ENCODE data around the gene LAMA2.

Gene LAMA2

DNA sequence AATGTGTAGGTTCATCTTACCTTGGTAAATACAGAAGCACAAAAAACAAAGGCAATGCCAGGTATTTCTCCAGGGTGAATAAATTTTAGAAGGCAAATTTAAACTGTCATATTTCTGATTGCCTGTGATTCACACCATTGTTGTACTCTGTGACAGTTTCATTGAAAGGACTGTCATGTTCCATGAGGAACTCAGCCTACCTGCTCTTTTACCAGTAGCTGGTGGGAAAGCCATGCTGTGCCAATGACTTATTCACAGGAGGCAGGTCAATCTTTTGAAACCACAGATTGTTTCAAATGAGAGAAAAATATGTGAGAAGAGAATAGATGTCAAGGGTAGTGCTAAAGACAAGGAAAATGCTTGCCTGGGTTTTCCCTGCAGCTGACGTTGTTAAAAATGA lies 206.4 kb downstream of the LAMA2 start:
- no peak for DNase-seq

DNA sequence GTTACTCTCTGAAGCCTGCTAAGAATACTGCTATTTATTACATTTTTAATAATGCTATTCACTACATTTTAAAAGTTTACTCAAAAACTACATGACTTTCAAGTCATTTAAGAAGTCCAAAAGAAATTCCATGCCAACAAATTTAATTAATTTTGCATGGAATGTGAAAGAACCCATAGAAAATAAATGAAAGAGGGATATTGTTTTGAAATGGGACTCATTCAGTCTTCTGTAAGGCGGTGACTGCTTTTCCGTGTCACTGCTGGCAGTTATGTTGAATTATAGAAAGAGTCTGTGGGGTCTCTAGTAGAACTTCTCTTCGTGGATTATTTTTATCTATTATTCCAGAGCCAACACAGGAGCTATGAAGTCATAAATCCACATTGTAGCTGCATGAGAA lies 211.2 kb downstream of the LAMA2 start:
- DNase-seq, result no peak

DNA sequence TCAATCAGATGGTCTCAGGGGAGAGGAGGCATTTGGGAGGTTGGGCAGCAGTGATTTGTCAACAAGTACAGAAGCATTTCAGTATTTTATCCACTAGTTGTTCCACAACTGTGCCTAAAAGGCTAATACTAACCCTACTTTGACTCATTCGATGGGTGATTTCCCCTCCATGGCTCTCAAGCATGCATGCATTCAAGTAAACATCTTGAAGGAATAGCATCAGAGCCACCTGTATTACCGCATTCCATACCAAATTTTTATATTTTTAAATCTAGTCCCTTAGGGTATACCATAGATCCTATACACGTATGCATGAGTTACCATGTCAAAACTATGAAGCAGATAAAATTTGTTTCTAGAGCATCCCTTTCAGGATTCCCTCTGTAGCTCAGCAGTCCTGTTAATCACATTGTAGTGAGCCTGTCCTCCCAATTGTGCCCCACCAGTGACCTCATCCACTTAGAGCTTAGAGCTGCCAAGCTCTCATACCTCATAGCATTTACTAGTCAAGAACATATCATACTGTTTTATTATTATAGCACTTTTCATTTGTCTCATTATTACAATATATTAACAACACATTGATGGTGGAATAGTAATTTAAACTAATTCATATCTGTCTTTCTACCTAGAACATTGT lies 213.8 kb downstream of the LAMA2 start:
- no peak for DNase-seq

DNA sequence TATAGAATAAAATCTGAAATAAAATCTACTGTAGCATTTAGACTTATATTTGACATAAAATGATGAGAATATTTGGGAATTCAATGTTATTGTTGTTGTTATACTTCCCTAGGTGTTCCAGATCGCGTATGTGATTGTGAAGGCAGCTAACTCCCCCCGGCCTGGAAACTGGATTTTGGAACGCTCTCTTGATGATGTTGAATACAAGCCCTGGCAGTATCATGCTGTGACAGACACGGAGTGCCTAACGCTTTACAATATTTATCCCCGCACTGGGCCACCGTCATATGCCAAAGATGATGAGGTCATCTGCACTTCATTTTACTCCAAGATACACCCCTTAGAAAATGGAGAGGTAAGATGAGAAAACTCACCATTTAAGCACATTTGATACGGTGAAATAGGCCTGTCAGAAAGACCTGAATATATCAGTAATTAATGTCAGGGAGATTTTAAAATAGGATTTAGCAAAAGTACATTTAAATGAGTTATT lies 215.2 kb downstream of the LAMA2 start:
- no peak for DNase-seq

DNA sequence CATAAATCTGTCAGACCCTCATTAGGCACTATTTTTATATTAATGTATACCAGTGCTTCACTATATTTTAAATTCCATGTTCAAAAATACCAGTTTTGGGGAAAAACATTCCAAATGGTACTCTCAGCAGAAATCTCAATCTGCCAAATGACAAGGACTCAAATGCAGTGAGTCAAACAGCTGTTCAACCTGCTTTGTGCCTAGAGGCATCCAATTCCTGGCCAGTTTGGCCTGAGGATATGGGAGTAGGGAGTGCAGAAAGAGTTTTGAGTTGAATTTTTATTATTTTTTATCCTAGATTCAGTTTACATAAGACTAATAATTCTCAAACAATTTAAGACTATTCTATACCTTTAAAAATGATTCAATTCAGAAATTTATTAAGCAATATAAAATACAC lies 216.8 kb downstream of the LAMA2 start:
- DNase-seq, result no peak

DNA sequence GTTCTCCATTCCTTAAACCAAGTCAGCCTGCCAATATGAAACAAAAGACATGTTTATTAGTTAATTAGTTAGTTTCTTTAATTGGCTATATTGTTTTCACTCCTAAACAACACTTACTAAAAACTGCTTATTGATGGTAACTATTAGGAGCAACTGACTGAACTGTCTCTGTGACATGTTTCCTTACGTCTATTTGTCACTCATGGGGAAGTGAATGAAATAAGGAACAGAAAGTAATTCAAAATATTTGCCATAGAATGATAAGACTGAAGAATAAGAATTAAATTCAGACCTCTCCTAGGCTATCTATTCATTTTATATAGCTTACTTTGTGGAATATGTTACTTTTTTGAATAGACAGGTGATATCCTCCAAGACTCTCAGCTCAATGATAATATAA lies 217.2 kb downstream of the LAMA2 start:
- DNase-seq, result no peak

DNA sequence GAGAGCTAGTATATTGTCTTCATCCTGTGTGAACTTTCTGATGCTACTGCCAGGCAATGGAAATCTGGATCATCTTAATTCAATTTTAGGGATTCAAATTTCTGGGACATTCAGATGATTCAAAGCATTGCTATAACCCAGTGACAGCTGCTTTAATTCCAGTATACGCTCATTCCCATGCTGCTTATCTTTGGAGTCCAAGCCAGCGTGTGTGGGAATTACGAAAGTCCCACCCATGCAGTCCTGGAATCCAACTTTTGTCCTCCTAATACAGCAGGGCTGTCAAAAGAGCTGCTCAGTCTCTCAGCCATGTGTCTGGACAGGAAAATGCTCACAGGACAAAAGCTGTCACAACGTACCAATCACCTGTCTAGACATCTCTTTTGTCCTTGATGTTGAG lies 219.8 kb downstream of the LAMA2 start:
- DNase-seq, result no peak

DNA sequence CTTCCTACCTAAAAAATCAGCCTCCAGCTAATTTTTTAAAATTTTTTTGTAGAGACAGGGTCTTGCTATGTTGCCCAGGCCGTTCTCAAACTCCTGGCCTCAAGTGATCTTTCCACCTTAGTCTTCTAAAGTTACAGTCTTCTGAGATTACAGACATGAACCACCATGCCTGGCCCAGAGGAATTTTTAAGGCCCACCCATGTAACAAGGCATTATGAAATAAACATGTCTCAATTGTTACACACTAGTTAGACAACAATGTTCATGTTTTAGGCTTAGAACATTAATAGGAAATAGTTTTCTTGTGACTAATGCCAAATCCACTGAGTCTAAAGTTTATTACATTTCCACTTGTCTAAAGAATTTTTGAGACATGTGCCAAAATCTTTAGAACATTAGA lies 221.2 kb downstream of the LAMA2 start:
- no peak for DNase-seq

DNA sequence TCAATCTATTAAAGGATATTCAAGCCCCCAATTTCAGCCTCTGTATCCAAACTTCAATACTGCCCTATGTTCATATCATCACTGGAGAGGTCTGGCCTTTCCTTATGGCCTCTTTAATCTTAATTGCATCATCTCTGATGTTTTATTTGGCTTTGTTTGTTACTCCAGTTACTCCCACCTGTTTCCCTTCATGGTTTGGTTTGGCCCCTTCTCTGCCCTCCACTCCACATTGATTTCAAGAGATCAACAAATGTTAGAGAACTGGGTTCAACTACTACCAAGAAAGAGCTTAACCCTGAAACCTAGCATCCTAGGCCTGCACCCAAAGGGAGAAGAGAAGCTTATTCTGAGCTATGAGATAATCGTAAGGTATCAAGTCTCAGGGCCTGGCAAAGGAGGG lies 221.6 kb downstream of the LAMA2 start:
- DNase-seq, result no peak

DNA sequence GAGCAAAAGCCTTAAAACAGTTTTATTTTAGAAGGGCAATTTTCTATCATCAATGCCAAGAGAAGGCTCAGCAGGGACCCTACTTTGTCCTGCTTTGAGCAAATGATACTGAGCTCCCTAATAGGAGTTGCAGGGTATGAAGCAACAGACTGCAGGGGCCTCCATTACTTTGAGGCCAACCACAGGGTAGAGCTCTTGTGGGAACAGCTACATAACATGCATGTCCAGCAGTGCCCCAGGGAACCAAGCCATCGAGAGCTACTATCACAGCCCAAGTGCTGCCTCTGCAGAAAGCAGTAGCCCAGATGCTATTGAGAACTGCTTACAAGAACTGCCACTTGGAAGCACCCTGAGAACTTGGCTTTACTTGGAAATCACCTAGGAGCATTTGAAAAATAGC lies 222.1 kb downstream of the LAMA2 start:
- no peak for DNase-seq

DNA sequence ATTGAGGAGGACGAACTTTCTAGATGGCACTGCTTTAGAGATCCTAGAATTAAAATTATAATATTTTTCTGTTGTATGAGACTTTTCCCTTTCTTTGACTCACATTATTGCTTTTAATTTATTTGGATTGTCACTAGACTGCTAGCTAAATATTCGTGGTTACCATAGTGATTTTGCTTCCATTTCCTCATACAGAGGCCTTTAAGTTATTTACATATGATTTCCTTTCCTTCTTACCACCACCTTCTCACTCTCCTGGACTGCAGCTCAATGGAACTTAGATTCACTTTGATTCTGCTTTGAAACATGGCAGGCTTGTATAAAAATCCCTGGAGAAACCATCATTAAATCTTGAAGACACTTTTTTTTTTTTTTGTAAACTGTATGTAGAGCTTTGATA lies 222.9 kb downstream of the LAMA2 start:
- DNase-seq, result no peak

DNA sequence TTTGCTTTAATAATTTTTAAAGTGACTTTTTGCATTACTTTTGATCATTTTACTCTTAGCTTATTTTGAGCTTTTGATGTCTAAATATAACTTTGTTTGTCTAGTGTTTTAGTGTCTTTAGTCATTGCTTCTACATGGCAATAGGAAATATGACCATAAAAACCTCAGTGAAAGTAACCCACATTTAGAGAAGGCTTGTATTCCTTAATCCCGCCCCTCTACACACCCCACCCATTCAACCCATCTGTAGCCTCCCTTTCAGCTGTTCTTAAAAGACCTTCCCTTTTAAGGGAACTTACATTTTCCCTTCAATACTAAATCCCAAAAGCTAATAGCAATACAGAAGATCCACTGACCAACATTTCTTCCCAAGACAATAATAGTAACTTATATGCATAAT lies 225.4 kb downstream of the LAMA2 start:
- no peak for DNase-seq

DNA sequence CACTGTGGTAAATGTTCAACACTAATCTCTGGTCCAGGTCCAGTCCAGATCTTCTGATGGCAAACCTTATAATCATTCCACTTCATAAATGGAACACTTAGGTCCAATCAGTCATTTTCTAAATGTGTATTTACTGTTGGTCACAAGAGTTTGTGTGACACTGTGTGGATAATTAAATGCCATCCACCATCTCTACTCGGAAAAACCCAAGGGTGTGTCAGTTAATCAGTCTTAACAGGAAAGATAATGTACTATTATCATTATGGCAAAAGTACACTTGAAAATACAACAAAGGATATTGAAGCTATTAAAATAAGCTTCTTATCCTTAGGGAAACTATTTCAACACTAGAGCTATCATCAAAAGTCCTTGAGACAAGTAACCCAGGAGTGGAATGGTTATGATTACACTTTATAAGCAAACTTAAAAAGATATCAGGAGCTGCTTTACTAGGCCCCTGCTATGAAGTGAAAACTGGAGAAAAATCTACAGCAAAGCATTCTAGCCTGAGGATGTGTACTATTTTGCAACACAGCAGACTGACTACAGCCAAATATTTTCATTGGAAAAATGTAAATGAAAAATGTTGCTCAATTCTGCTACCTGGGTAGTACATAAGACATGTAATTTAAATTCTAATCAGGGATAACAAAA lies 227.9 kb downstream of the LAMA2 start:
- no peak for DNase-seq

DNA sequence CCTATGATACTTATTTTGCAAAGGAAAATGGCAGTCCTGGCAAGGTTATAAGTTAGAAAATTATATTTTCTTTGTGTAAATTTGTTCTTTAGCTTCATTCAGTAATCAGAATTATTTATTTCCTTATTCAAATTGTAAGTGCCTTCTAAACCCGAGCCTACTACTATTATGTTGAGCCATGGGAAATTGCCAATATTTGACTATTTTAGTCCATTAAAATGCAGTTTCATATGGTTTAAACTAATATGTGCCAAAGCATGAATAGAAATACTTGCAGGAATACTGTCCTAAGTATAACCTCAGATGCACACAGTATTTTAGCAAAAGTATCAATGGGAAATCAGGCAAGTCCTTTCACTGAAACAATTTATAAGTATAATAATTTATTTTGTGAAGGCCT lies 228.4 kb downstream of the LAMA2 start:
- no peak for DNase-seq

DNA sequence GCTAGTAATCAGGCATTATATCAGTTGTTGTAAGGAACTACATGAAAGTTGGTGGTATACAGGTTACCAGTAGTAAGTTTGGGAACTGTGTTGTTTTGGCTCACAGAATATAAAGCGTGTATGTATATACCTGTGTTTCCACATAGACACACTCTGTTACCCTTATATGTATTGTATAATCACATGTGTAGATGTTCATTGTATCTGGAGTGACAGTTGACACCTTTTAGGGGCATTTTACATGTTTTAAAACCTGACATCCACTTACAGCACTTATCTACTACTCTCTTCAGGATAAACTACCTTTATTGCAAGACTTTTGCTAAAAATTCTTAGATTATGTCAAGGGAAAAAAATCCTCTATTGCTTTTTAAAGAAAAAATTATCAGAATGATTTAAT lies 228.9 kb downstream of the LAMA2 start:
- no peak for DNase-seq

DNA sequence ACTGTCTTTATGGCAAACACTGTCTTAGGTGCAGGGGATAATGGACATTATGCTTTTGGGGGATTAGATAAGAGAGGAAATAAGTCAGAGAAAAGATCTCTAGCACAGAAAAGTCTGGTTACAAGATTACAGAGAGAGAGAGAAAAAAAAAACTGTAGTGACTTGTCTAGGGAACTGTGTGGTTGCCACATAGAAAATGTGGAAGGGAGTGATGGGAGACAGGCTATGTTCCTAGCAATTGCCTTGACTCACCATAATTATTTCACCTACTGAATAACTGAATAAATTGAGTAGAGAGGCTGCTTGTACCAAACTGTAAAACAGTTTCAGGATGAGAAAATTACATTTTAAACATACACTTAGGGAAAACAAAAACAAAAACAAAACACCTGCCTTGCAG lies 229.7 kb downstream of the LAMA2 start:
- DNase-seq, result no peak

DNA sequence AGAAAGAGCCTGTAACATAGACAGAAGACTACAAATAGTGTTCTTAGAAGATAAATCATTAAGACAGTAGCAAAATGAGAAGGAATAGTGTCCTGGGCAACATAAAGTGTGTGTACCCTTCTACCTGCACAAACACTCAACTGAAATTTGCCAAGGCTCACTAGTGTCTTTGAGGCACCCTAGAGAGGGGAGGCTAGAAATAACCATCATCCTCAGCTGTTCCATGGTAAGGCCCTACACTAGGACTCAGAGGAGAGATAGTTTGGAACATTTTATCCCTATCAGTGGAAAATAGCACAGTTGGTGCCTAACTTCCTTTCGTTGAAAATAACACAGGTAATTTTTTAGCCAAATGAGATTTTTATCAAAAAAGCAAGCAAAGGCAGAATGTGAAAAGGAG lies 230.7 kb downstream of the LAMA2 start:
- no peak for DNase-seq

DNA sequence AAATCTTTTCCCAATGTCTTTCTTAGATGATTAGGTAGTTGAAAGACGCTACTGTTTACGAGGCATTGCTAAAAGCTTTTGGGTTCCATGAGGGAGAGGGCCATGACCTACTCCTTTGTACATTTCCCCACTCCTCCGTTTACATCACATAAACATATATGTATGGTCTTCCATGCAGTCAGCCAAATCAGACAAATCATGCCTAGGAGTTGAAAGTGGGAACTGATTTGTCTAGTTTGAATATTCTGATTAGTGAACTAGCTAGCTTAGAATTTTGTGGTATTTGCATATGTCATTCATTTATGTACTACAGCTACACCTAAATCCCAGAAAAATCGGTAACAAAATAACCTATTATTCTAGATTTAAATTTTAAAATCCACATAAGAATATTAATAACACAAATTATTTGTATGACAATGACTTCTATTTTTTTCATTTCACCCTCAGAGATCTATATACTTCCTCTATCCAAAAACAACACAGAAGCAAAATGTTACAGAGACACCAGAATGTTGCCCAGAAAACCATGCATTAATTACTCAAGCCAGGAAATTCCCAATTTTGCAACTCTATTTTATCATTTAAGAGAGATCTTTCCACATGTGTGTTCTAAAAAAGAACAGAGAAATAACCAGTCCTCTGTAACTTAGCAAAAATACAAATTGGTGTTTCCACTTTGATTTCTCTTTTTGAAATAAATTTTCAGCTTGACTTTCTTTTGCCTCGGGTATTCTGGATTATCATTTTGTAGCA lies 231.9 kb downstream of the LAMA2 start:
- DNase-seq, result no peak

DNA sequence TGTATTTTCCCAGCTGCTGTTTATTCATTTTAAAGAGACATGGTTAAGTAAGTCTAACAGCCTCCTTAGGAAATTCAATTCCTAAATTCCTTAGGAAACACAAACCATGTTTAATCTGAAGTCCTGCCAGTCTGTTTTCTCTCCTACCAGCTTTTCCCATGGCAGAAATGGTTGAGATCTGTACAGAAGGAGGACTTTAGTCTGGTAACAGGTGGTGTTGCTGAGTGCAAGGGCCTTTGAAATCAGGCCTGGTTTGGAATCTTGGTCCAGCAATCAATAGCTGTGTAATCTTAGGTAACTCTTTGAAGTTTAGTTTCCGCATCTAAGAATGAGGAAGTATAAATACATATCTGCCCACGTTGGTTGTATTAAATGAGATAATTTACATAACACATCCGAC lies 232.5 kb downstream of the LAMA2 start:
- DNase-seq, result no peak

DNA sequence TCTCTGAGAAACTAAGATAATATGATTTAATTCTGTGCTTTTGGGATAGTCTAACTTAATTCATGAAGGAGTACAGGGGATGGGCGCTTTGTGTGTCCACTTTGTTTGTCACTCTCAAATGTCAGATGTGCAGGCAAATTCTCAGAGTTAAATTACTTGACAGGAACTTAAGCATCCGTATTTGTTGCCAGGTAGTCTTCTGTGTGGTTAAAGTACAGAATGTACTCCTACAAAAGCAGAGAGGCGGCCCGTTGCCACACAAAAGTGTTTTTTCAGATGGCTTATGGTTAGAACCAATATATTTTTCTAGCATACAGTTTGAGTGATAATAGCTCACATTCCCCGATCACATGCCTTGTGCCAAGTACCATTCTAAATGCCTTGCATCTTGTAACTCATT lies 234.4 kb downstream of the LAMA2 start:
- no peak for DNase-seq

DNA sequence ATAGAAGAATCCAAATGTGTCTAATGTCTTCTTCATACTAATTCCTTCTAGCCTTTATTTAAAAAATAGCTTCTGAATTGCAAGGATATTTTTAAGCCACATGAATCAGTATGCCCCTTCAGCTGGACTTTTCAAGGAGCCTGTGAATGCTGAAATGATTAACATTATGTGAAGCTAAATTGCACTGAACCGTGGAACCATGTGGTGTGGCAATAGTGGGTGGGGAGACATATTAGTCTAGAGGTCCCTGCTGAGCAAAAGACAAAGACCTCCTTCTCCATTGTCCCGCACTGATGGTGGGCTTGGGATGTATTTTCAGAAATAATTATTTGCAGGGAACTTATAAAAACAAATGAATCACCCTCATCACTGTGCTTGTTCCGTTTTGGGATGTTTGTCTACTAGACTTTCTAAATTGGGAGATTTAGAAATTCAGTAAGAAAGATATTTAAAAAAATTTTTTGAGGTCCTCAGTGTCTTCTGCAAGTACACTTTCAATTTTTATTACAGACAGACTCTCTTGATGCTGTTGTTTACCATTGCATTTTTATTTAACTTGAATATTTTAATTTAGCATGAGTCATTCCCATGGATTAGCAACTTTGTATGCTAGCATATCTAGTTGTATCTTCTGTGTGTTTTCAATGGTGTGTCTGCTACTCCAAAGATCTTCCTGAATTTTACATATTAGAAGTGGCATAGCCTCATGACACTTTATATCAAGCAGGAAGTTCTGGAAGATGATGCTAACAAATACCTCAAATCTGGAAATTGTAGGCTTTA lies 238.1 kb downstream of the LAMA2 start:
- DNase-seq, result no peak

DNA sequence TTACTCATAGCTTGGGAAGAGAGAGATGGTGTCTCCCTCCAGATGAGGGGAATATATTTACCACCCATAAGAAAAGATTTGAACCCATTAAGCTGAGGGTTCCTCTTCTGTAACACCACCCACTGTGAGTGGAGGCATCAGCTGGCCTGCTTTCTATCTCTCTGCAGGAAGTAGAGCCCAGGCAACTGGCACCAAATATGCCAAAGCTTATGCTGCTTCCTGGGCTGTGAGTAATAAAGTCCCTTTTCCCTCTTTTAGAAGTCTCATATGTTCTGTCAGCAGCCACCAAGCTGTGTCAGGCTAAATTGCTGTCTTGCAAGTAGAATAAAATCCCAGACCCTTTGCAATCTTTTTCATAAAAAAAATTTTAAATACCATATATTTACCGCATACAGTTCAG lies 241.4 kb downstream of the LAMA2 start:
- no peak for DNase-seq

DNA sequence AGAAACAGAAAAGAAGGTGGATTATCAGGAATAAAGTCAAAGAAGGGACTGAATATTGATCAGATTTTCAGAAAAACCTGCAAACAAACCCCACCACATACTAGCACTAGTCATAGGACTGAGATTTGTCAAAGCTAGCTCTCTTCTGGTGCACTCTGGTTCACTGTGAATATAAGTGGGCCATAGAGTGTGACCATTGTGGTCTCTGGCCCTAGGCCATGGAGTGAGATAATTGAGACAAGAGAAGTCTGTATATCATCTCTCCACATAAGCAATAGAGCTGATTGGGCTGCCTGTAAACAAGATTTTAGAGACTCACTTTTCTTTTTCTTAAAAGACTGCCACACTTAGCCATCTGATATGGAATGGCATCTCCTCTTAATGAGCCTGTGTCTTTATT lies 247.2 kb downstream of the LAMA2 start:
- no peak for DNase-seq
